Endothelial cell of umbilical vein (primary cell): Measurements from ENCODE around the gene POLR2F. TPM values are rescaled to one million over a fixed set of nuclear protein-coding genes. Genes with fewer than 3 reads are reported as not detected.

ENCODE experiments used
- BruUV-seq: library from RNA; stranded (reverse); fragments of 400-500 nt; replicated peaks from 2 replicates; lab custom pipeline; 2021; lab: Mats Ljungman, UMichigan
- CTCF ChIA-PET: fragments of 300-600, 350-600 bp; sonication (Branson Sonifier 250); formaldehyde crosslinking; loops from one replicate; lab custom pipeline; 2021; ENCODE audit warnings: antibody characterized with exemption, inconsistent platforms; lab: Charles Lee
- POLR2A ChIA-PET: fragments of 300-600, 350-600 bp; sonication (Branson Sonifier 250); formaldehyde crosslinking; loops from one replicate; lab custom pipeline; 2021; ENCODE audit warnings: antibody characterized with exemption, inconsistent platforms; lab: Charles Lee
- DNase-seq: peaks from one replicate; pipeline ENCODE4 v3.0.0-alpha.2; 2011; ENCODE audit warnings: low read depth, low spot score
- FAIRE-seq: peaks from 2 replicates; lab custom pipeline; 2011; peaks lifted over from hg19 to GRCh38; lab: Jason Lieb, UNC
- H2AFZ ChIP-seq: 2 replicates; pipeline ENCODE4 v1.6.0; 2012; ENCODE audit warnings: low read depth, low read length, control low read depth, inconsistent platforms
- H3K27ac ChIP-seq: 2 replicates; pipeline ENCODE4 v1.5.1; 2011; ENCODE audit warnings: low read depth, mild to moderate bottlenecking, control low read depth, low read length, moderate library complexity; ENCODE audit not compliant: insufficient read depth
- H3K27me3 ChIP-seq, 2 experiments: 2 replicates each; pipeline versions ENCODE4 v1.6.0 to v1.6.1; 2011; ENCODE audit warnings: low read length in 2 of 2, mixed read lengths in 1 of 2; ENCODE audit not compliant: control insufficient read depth in 2 of 2, insufficient read depth in 2 of 2
- H3K36me3 ChIP-seq, 2 experiments: 2 replicates in 1 of 2; 3 replicates in 1 of 2; pipeline ENCODE4 v1.5.1; 2011; ENCODE audit warnings: low read length in 2 of 2, mild to moderate bottlenecking in 1 of 2, moderate library complexity in 1 of 2; ENCODE audit not compliant: control insufficient read depth in 2 of 2, insufficient read depth in 2 of 2; ENCODE audit errors: extremely low read depth in 1 of 2
- H3K4me1 ChIP-seq: 3 replicates; pipeline ENCODE4 v1.5.1; 2011; ENCODE audit warnings: mild to moderate bottlenecking, low read length; ENCODE audit not compliant: control insufficient read depth, insufficient read depth; ENCODE audit errors: extremely low read depth
- H3K4me2 ChIP-seq: 2 replicates; pipeline ENCODE4 v1.6.1; 2011; ENCODE audit warnings: low read length, control low read depth, mixed read lengths; ENCODE audit not compliant: insufficient read depth
- H3K4me3 ChIP-seq, 3 experiments: fragments of 200-600 bp in 1 of 3; sonication (generic), shearing (Covaris generic) in 1 of 3; replicated peaks in 1 of 3; 2 replicates each; pipeline ENCODE4 v1.5.1; 2011 to 2016; ENCODE audit warnings: control low read depth in 3 of 3, low read length in 3 of 3, mild to moderate bottlenecking in 2 of 3, inconsistent platforms in 1 of 3, low read depth in 1 of 3, moderate library complexity in 1 of 3; ENCODE audit not compliant: insufficient read depth in 1 of 3
- H3K79me2 ChIP-seq: 2 replicates; pipeline ENCODE4 v1.6.0; 2012; ENCODE audit warnings: low read length, inconsistent platforms; ENCODE audit not compliant: control insufficient read depth, insufficient read depth
- H3K9ac ChIP-seq: replicated peaks from 2 replicates; pipeline ENCODE3; 2011; ENCODE audit warnings: low read length, control low read depth; ENCODE audit not compliant: insufficient read depth; ENCODE audit errors: extremely low read depth
- H3K9me1 ChIP-seq: replicated peaks from 3 replicates; pipeline ENCODE4 v1.6.0; 2011; ENCODE audit warnings: mild to moderate bottlenecking, low read length; ENCODE audit not compliant: control insufficient read depth, insufficient read depth; ENCODE audit errors: extremely low read depth
- H3K9me3 ChIP-seq: replicated peaks from 2 replicates; pipeline ENCODE4 v1.5.1; 2012; ENCODE audit warnings: low read length, inconsistent platforms; ENCODE audit not compliant: control insufficient read depth, insufficient read depth
- H4K20me1 ChIP-seq: replicated peaks from 2 replicates; pipeline ENCODE3; 2011; ENCODE audit warnings: mild to moderate bottlenecking, low read length; ENCODE audit not compliant: control insufficient read depth, insufficient read depth; ENCODE audit errors: extremely low read depth
- EZH2 ChIP-seq: IDR thresholded peaks from 2 replicates; pipeline ENCODE4 v1.6.1; 2012; ENCODE audit warnings: borderline replicate concordance, low read depth, mild to moderate bottlenecking, moderate library complexity, low read length, inconsistent platforms; ENCODE audit not compliant: severe bottlenecking
- FOS ChIP-seq: IDR thresholded peaks from 2 replicates; pipeline ENCODE4 v1.6.1; 2011; ENCODE audit warnings: mild to moderate bottlenecking, low read length, moderate library complexity, borderline replicate concordance; ENCODE audit not compliant: insufficient read depth
- GATA2 ChIP-seq: IDR thresholded peaks from 2 replicates; pipeline ENCODE4 v1.7.0; 2011; ENCODE audit warnings: low read depth, mild to moderate bottlenecking, moderate library complexity, mixed read lengths, low read length; ENCODE audit not compliant: insufficient read length, insufficient read depth
- JUN ChIP-seq: IDR thresholded peaks from 2 replicates; pipeline ENCODE4 v1.6.1; 2011; ENCODE audit warnings: borderline replicate concordance, low read depth; ENCODE audit not compliant: insufficient read length, insufficient read depth
- MYC ChIP-seq: IDR thresholded peaks from one replicate; pipeline ENCODE4 v1.6.1; 2011; ENCODE audit warnings: mild to moderate bottlenecking, low read depth, low read length
- POLR2A ChIP-seq: IDR thresholded peaks from 2 replicates; pipeline ENCODE4 v1.6.1; 2012; ENCODE audit warnings: low read depth, mild to moderate bottlenecking, control low read depth, low read length
- POLR2AphosphoS5 ChIP-seq: IDR thresholded peaks from 2 replicates; pipeline ENCODE4 v1.6.1; 2012; ENCODE audit warnings: low read depth, mild to moderate bottlenecking, control low read depth, low read length, moderate library complexity; ENCODE audit not compliant: insufficient read depth
- dilution Hi-C: fragments of 300-500 bp; cut with MboI; formaldehyde crosslinking; loops from one replicate; pipeline ENCODE4 v1.15.0; 2019; ENCODE audit warnings: low sequenced_read_pairs; ENCODE audit not compliant: extremely low pct_ligation_motif_present
- intact Hi-C: fragments of 100-400 bp; cut with micrococcal nuclease; formaldehyde crosslinking; loops from one replicate; pipeline ENCODE4 v1.10.0; 2022
- polyA plus RNA-seq, 4 experiments: library from polyadenylated mRNA; depleted of rRNA in 3 of 4; stranded (reverse) in 3 of 4; unstranded in 1 of 4; fragments of >200 nt; gene quantifications; 2 replicates each; pipeline versions ENCODE4 v1.2.1 to v1.2.3, GENCODE V29; 2011 to 2012; ENCODE audit warnings: missing spikeins in 1 of 4
- total RNA-seq: library from RNA; stranded (reverse); gene quantifications from 2 replicates; pipeline ENCODE4 v1.2.3, GENCODE V29; 2021
- TF ChIP-seq, protein P1 (sequence below), 2 donors: IDR thresholded peaks; 1 replicate in 1 of 2; 2 replicates in 1 of 2; pipeline ENCODE4 v1.5.1; 2011; ENCODE audit warnings: low read length in 2 of 2, mild to moderate bottlenecking in 2 of 2, moderate library complexity in 2 of 2, control low read depth in 1 of 2, inconsistent platforms in 1 of 2, low read depth in 1 of 2; ENCODE audit not compliant: insufficient read depth in 1 of 2; ENCODE audit errors: extremely low read depth in 1 of 2
- TF ChIP-seq, protein P2 (sequence below): IDR thresholded peaks from 2 replicates; pipeline ENCODE4 v1.6.1; 2011; ENCODE audit not compliant: insufficient read depth, insufficient read length

The POLR2F gene
- total and polyA plus RNA-seq, 2 donors (not counting 3 experiments of a cell fraction or from before 2014, with no cell fraction given), result 106 to 112 TPM

DNA sequence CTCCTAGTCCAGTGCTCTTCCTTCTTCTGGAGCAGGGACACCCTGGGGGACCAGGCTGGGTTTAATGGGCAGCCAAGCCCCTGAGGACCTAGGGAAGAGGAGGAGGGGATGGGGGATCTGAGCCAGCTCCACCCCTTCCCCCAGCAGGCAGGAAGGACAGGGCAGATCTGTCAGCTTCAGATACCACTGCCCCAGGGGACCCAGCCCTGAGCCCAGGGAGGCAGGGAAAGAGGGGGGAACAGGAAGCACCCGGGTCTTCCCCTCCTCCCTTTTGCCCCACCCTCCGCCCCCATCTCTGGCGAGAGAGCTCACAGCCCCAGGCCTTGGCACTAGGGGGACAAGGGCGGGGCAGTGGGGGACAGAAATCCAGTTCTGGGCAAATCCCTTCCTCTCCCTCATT is 42.6 kb downstream of the POLR2F start:
- Histone ChIP-seq H3K27ac (no peak overlapping the region), H3K27me3 (no peaks in the 10 kb centered on the region), H3K4me3 (no peak overlapping the region), H3K9me3 (no peaks in the 10 kb centered on the region), H2AFZ (no peak overlapping the region), H3K9ac (no peak overlapping the region), H3K36me3 (no peaks in the 10 kb centered on the region), H4K20me1 (no peaks in the 10 kb centered on the region), H3K9me1 (no peaks in the 10 kb centered on the region), H3K79me2 (no peaks in the 10 kb centered on the region), H3K4me1 (peaks cover 3% of the 10 kb centered on the region), H3K4me2 (no peak overlapping the region)
- intact Hi-C loops (no loop called here), dilution Hi-C loops (no loop called here)
- no peak for TF ChIP-seq MYC
- TF ChIP-seq POLR2A, result no peak
- TF ChIP-seq FOS, result no peak
- TF ChIP-seq JUN, result no peak
- TF ChIP-seq, protein P1, sequence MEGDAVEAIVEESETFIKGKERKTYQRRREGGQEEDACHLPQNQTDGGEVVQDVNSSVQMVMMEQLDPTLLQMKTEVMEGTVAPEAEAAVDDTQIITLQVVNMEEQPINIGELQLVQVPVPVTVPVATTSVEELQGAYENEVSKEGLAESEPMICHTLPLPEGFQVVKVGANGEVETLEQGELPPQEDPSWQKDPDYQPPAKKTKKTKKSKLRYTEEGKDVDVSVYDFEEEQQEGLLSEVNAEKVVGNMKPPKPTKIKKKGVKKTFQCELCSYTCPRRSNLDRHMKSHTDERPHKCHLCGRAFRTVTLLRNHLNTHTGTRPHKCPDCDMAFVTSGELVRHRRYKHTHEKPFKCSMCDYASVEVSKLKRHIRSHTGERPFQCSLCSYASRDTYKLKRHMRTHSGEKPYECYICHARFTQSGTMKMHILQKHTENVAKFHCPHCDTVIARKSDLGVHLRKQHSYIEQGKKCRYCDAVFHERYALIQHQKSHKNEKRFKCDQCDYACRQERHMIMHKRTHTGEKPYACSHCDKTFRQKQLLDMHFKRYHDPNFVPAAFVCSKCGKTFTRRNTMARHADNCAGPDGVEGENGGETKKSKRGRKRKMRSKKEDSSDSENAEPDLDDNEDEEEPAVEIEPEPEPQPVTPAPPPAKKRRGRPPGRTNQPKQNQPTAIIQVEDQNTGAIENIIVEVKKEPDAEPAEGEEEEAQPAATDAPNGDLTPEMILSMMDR (IDR thresholded peaks at IDR 0.05; ENCODE audit: extremely low read depth in 1 of 2, insufficient read depth in 1 of 2, low read depth in 1 of 2, low read length in 2 of 2), result no peak
- TF ChIP-seq, protein P2, sequence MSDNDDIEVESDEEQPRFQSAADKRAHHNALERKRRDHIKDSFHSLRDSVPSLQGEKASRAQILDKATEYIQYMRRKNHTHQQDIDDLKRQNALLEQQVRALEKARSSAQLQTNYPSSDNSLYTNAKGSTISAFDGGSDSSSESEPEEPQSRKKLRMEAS, result no peak
- no peak for TF ChIP-seq GATA2
- no peak for TF ChIP-seq POLR2AphosphoS5
- TF ChIP-seq EZH2, result no peak
- BruUV-seq, result no TSS peak
- ChIA-PET POLR2A (no interaction called here), CTCF (interaction anchor here (1.4 kb wide), 1 partner anchor 13 kb away, joined by 4 read pairs; no protein-coding TSS in a partner anchor)
- DNase-seq (no peak), FAIRE-seq (no peak)
